ENCODE measurements around the gene MAPT.
"Not testable (repeated sequence)": the region's sequence is repeated elsewhere in the genome, so short reads cannot be mapped to it uniquely, and the experiment has no call there.

Gene MAPT

DNA sequence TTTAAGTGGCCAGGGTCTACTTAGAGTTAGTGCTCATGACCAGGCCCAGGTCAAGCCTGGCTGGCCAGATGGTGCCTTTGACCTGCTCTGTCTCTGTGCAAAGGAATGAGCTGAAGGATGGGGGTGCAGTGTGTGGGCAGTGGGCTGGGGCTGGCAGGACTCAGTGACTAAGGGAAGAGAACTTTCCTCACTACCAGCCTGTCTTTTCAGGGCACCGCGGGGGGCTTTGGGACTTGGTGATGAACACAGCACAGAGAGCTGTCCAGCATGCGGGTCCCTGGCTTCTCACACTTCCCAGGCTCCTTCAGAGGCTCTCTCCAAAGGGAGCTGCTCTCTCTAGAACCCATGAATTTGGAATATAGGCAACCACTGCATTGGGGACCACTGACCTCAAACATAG, 61.7 kb downstream of the MAPT start:
- H3K27me3 ChIP-seq, result no peaks in the 10 kb centered on the region
- H3K9me3 ChIP-seq (replicated peaks in 1 of 11), result no peaks in the 10 kb centered on the region
- TF ChIP-seq Cebpa-rat (IDR thresholded peaks at IDR 0.05), result no peak
- no peak overlapping the region for H3K4me3 ChIP-seq
- no peak overlapping the region for H3K27ac ChIP-seq
- no peaks in the 10 kb centered on the region; a peak in 2 of 22 replicates for H4K20me1 ChIP-seq
- H3K4me1 ChIP-seq, result no peaks in the 10 kb centered on the region
- no peak overlapping the region for H3K9ac ChIP-seq
- no peaks in the 10 kb centered on the region for H3K36me3 ChIP-seq
- no peak overlapping the region for H3K4me2 ChIP-seq

DNA sequence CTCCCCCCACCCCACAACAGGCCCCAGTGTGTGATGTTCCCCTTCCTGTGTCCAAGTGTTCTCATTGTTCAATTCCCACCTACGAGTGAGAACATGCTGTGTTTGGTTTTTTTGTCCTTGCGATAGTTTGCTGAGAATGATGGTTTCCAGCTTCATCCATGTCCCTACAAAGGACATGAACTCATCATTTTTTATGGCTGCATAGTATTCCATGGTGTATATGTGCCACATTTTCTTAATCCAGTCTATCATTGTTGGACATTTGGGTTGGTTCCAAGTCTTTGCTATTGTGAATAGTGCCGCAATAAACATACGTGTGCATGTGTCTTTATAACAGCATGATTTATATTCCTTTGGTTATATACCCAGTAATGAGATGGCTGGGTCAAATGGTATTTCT, 62.4 kb downstream of the MAPT start:
- H3K27me3 ChIP-seq; H3K36me3 ChIP-seq; H3K4me1 ChIP-seq; H4K20me1 ChIP-seq; H3K9me3 ChIP-seq (replicated peaks in 1 of 11); H3K27ac ChIP-seq; H3K4me3 ChIP-seq; H3K9ac ChIP-seq; H3K4me2 ChIP-seq: not testable (repeated sequence)

DNA sequence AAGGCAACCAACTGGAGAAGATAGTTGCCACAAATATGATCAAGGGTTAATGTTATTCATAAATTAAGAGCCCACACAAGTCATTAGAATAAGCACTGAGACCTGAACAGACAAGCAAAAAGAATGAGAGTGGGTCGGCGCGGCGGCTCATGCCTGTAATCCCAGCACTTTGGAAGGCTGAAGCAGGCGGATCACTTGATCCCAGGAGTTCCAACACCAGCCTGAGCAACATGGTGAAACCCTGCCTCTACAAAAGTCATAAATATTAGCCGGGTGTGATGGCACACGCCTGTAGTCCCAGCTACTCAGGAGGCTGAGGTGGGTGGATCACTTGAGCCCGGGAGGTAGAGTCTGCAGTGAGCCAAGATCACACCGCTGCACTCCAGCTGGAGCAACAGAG, 64.0 kb downstream of the MAPT start:
- H3K4me3 ChIP-seq, result no peak overlapping the region
- no peaks in the 10 kb centered on the region for H3K9me3 ChIP-seq (replicated peaks in 1 of 11)
- H3K4me2 ChIP-seq, result no peak overlapping the region
- H3K9ac ChIP-seq, result no peak overlapping the region
- no peaks in the 10 kb centered on the region; a peak in 1 of 22 replicates for H4K20me1 ChIP-seq
- H3K4me1 ChIP-seq, result no peaks in the 10 kb centered on the region
- no peaks in the 10 kb centered on the region for H3K36me3 ChIP-seq
- no peaks in the 10 kb centered on the region for H3K27me3 ChIP-seq
- TF ChIP-seq Cebpa-rat (IDR thresholded peaks at IDR 0.05), result no peak
- H3K27ac ChIP-seq, result no peak overlapping the region

DNA sequence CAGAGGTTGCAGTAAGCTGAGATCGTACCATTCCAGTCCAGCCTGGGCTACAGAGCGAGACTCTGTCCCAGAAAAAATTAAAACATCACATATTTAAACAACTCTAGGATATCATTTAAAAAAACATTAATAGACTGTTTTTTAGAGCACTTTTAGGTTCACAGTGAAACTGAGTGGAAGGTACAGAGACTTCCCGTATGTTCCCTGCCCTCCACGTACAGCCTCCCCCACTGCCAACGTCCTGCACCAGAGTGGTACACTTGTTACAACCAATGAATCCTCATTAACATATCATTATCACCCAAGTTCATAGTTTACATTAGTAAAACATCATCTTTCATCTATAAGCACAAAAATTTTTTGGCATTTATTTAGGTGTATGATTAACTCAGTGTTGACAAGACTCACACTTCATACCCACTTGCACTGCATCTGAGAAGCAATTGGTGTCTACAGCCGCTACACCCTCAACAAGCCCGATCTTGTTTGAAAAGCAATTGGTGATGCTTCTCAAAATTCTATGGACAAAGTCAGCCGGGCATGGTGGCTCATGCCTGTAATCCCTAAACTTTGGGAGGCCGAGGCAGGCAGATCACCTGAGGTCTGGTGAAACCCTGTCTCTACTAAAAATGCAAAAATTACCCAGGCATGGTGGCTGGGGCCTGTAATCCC, 64.8 kb downstream of the MAPT start:
- no peak overlapping the region for H3K9ac ChIP-seq
- no peak overlapping the region for H3K4me3 ChIP-seq
- H4K20me1 ChIP-seq, result no peaks in the 10 kb centered on the region
- no peaks in the 10 kb centered on the region for H3K27me3 ChIP-seq
- no peak for TF ChIP-seq Cebpa-rat (IDR thresholded peaks at IDR 0.05)
- H3K4me2 ChIP-seq, result no peak overlapping the region
- no peak overlapping the region for H3K27ac ChIP-seq
- no peaks in the 10 kb centered on the region for H3K36me3 ChIP-seq
- H3K4me1 ChIP-seq, result no peaks in the 10 kb centered on the region
- H3K9me3 ChIP-seq (replicated peaks in 1 of 11), result no peaks in the 10 kb centered on the region

DNA sequence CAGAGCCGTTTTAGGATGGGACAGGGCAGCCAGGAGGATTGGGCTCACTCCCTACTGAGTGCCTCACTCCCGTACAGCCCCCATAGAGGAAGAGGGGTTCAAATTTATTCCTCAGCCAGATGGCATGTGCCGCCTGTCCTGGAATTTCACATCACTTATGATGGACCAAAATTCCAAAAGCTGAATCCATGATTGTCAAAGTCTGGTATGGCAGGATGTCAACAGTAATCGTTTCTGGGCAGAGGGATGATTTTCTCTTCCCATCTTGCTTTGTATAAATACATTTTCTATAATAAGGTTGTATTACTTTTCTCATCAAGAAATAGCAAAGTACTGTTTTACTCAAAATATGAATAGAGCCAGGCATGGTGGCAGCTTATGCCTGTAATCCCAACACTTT, 66.0 kb downstream of the MAPT start:
- Histone ChIP-seq H3K27me3 (no peaks in the 10 kb centered on the region), H3K36me3 (no peaks in the 10 kb centered on the region), H3K4me1 (no peaks in the 10 kb centered on the region), H3K9me3 (replicated peaks in 1 of 11) (no peaks in the 10 kb centered on the region), H4K20me1 (no peaks in the 10 kb centered on the region), H3K4me2 (no peak overlapping the region), H3K4me3 (no peak overlapping the region), H3K9ac (no peak overlapping the region), H3K27ac (no peak overlapping the region)
- no peak for TF ChIP-seq Cebpa-rat (IDR thresholded peaks at IDR 0.05)

DNA sequence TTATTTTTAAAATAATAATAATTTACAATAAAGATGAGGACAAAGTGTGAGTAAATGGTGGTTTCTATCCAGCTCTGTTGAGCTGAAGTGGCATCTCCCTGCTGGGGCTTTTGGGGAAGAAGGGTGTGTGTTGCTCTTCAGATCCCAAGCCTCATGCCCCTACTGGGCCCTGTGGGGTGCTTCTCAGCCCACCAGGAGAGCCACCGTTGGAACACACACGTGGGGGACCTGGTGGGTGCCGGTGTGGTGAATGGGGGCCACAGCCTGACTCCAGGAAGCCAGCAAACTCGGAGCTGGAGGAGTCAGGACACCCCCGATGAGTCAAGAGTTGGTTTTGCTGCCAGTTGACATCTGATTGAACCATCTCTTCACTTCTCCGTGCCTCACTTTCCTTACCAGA, 66.9 kb downstream of the MAPT start:
- Histone ChIP-seq H3K9ac (no peak overlapping the region), H3K27ac (no peak overlapping the region), H3K4me3 (no peak overlapping the region), H3K4me2 (no peak overlapping the region), H3K36me3 (no peaks in the 10 kb centered on the region), H3K4me1 (no peaks in the 10 kb centered on the region), H3K9me3 (replicated peaks in 1 of 11) (no peaks in the 10 kb centered on the region), H3K27me3 (no peaks in the 10 kb centered on the region), H4K20me1 (no peaks in the 10 kb centered on the region)
- no peak for TF ChIP-seq Cebpa-rat (IDR thresholded peaks at IDR 0.05)

DNA sequence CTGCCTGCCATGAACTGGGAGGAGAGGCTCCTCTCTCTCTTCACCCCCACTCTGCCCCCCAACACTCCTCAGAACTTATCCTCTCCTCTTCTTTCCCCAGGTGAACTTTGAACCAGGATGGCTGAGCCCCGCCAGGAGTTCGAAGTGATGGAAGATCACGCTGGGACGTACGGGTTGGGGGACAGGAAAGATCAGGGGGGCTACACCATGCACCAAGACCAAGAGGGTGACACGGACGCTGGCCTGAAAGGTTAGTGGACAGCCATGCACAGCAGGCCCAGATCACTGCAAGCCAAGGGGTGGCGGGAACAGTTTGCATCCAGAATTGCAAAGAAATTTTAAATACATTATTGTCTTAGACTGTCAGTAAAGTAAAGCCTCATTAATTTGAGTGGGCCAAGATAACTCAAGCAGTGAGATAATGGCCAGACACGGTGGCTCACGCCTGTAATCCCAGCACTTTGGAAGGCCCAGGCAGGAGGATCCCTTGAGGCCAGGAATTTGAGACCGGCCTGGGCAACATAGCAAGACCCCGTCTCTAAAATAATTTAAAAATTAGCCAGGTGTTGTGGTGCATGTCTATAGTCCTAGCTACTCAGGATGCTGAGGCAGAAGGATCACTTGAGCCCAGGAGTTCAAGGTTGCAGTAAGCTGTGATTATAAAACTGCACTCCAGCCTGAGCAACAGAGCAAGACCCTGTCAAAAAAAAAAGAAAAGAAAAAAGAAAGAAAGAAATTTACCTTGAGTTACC, 68.0 kb downstream of the MAPT start:
- Histone ChIP-seq H3K4me2 (no peak overlapping the region), H3K4me3 (no peak overlapping the region), H3K27me3 (no peaks in the 10 kb centered on the region), H3K9me3 (replicated peaks in 1 of 11) (no peaks in the 10 kb centered on the region), H3K36me3 (no peaks in the 10 kb centered on the region), H3K27ac (no peak overlapping the region), H4K20me1 (no peaks in the 10 kb centered on the region), H3K4me1 (no peaks in the 10 kb centered on the region), H3K9ac (no peak overlapping the region)
- no peak for TF ChIP-seq Cebpa-rat (IDR thresholded peaks at IDR 0.05)

DNA sequence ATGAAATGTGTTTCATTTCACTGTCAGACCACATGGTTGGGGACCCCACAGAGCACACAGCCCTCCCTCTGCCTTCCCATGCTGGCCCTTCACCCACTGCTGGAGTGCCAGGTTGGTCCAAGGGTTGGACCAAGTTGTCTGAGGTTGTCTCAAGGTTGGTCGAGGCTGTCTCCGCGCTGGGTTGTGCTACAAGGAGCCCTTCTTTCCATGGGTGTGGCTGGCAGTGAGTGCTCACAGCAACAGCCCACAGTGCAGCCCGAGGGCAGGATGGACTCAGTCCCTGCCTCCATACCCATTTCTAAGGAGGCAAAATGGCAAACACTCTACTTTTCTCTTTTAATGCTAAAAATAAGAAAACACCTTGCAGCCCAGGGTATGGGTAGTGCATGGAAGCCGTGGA, 68.9 kb downstream of the MAPT start:
- H3K9ac ChIP-seq, result no peak overlapping the region

DNA sequence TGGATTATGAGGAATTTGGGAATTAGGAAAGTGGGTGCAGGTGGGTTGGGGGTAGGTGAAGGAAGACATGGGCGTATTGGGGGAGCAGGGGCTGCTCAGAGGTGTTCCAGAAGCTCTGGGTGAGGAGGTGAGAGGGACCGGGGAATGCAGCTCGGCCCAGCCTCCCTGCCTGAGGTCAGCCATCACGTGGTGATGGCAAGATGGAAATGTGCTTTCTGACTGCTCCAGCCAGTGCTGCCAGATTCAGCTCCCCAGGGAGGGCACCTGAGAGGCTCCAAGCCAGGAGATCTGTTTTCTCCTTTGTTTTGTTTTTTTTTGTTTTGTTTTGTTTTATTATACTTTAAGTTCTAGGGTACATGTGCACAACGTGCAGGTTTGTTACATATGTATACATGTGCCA, 69.5 kb downstream of the MAPT start:
- Histone ChIP-seq H3K27me3 (no peaks in the 10 kb centered on the region), H3K4me1 (no peaks in the 10 kb centered on the region), H3K4me2 (no peak overlapping the region), H3K9me3 (replicated peaks in 1 of 11) (no peaks in the 10 kb centered on the region), H3K36me3 (no peaks in the 10 kb centered on the region), H3K4me3 (no peak overlapping the region), H4K20me1 (no peaks in the 10 kb centered on the region), H3K27ac (no peak overlapping the region), H3K9ac (no peak overlapping the region)
- no peak for TF ChIP-seq Cebpa-rat (IDR thresholded peaks at IDR 0.05)

More for the DNA sequence above, 68.9 kb downstream of the MAPT start:
- no peak overlapping the region for H3K27ac ChIP-seq
- H3K9me3 ChIP-seq (replicated peaks in 1 of 11), result no peaks in the 10 kb centered on the region
- no peak for TF ChIP-seq Cebpa-rat (IDR thresholded peaks at IDR 0.05)
- H3K4me1 ChIP-seq, result no peaks in the 10 kb centered on the region
- no peak overlapping the region for H3K4me3 ChIP-seq
- no peaks in the 10 kb centered on the region for H4K20me1 ChIP-seq
- H3K27me3 ChIP-seq, result no peaks in the 10 kb centered on the region
- no peaks in the 10 kb centered on the region for H3K36me3 ChIP-seq
- no peak overlapping the region for H3K4me2 ChIP-seq

DNA sequence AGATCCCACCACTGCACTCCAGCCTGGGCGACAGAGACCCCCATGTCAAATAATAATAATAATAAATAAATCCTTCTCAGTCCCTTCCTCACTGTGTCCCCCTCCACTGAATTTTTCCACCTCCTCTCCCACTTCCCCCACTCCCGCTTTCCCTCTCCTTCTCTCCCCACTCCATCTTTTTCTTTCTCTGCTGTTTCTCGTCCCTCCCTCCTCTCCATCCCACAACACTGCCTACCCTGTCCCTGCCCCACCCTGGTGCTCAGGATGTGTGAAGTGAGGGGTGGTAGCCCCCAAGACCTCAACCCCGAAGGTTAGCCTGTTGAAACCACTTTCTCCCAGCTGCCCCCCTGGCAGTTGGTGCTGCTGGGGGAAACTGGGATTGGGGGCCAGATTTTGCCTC, 70.3 kb downstream of the MAPT start:
- Histone ChIP-seq H3K27ac (no peak overlapping the region), H3K36me3 (no peaks in the 10 kb centered on the region), H3K9me3 (replicated peaks in 1 of 11) (no peaks in the 10 kb centered on the region), H4K20me1 (no peaks in the 10 kb centered on the region), H3K4me1 (no peaks in the 10 kb centered on the region), H3K27me3 (no peaks in the 10 kb centered on the region), H3K9ac (no peak overlapping the region), H3K4me2 (no peak overlapping the region), H3K4me3 (no peak overlapping the region)
- TF ChIP-seq Cebpa-rat (IDR thresholded peaks at IDR 0.05), result no peak

All from BLaER1 treated with 17β-estradiol and CSF1 and Interleukin-3, amounts not matched to agents 10 nM and 100 nM (cell line).